OCI-LY7 (cell line): Measurements from ENCODE around the gene PPRC1. TPM values are rescaled to one million over a fixed set of nuclear protein-coding genes. Genes with fewer than 3 reads are reported as not detected.

Source experiments
- BruUV-seq: library from RNA; stranded (reverse); fragments of 400-500 nt; replicated peaks from 2 replicates; lab custom pipeline; 2021; lab: Mats Ljungman, UMichigan
- CTCF ChIA-PET: fragments of 300-600 bp; sonication (Branson Sonifier 250); formaldehyde crosslinking; loops from one replicate; lab custom pipeline; 2022; ENCODE audit warnings: antibody characterized with exemption; ENCODE audit not compliant: unreplicated experiment; lab: Charles Lee
- POLR2A ChIA-PET: fragments of 300-600 bp; sonication (Branson Sonifier 250); formaldehyde crosslinking; loops from one replicate; lab custom pipeline; 2022; ENCODE audit warnings: antibody characterized with exemption; lab: Charles Lee
- DNase-seq: peaks from one replicate; pipeline ENCODE4 v3.0.0-alpha.2; 2015; ENCODE audit warnings: low spot score
- H2AFZ ChIP-seq: fragments of 200-600 bp; sonication (generic), shearing (Covaris generic); 2 replicates; pipeline ENCODE4 v1.6.1; 2014; ENCODE audit warnings: mild to moderate bottlenecking, antibody characterized with exemption, low read length, moderate library complexity
- H3K27ac ChIP-seq: fragments of 200-600 bp; sonication (generic); 2 replicates; pipeline ENCODE4 v1.5.1; 2014; ENCODE audit warnings: mixed run types, low read depth, mild to moderate bottlenecking, moderate library complexity, low read length, inconsistent platforms; ENCODE audit not compliant: poor library complexity, severe bottlenecking
- H3K36me3 ChIP-seq: fragments of 200-600 bp; sonication (generic); 2 replicates; pipeline ENCODE4 v1.6.1; 2014; ENCODE audit warnings: mild to moderate bottlenecking, antibody characterized with exemption, low read length, moderate library complexity, mixed read lengths; ENCODE audit not compliant: insufficient read depth
- H3K4me1 ChIP-seq: fragments of 200-600 bp; sonication (generic); 2 replicates; pipeline ENCODE4 v1.5.1; 2014; ENCODE audit warnings: mild to moderate bottlenecking, low read length; ENCODE audit not compliant: insufficient read depth, poor library complexity, severe bottlenecking
- H3K4me2 ChIP-seq: fragments of 200-600 bp; sonication (generic); 2 replicates; pipeline ENCODE4 v1.6.1; 2014; ENCODE audit warnings: mild to moderate bottlenecking, low read length
- H3K4me3 ChIP-seq: fragments of 200-600 bp; sonication (generic); 2 replicates; pipeline ENCODE4 v1.5.1; 2014; ENCODE audit warnings: mild to moderate bottlenecking, low read depth, low read length; ENCODE audit not compliant: poor library complexity, severe bottlenecking
- H3K79me2 ChIP-seq: fragments of 200-600 bp; sonication (generic); 2 replicates; pipeline ENCODE4 v1.6.1; 2016; ENCODE audit warnings: low read depth, mild to moderate bottlenecking, low read length, moderate library complexity, mixed read lengths; ENCODE audit not compliant: insufficient read depth
- H3K9me2 ChIP-seq: fragments of 200-600 bp; sonication (generic); 2 replicates; pipeline ENCODE4 v1.6.1; 2016; ENCODE audit warnings: mild to moderate bottlenecking, low read length, mixed read lengths; ENCODE audit not compliant: insufficient read depth
- H3K9me3 ChIP-seq: fragments of 200-600 bp; sonication (generic); 2 replicates; pipeline ENCODE4 v1.6.1; 2014; ENCODE audit warnings: mild to moderate bottlenecking, mixed run types, low read length, mixed read lengths
- H4K20me1 ChIP-seq: fragments of 200-600 bp; sonication (generic); 2 replicates; pipeline ENCODE4 v1.6.1; 2014; ENCODE audit warnings: mild to moderate bottlenecking, antibody characterized with exemption, low read length, moderate library complexity, mixed read lengths; ENCODE audit not compliant: insufficient read depth
- CTCF ChIP-seq: fragments of 200-600 bp; sonication (generic); conservative IDR thresholded peaks from 2 replicates; pipeline ENCODE4 v1.5.1; 2014; ENCODE audit warnings: mild to moderate bottlenecking, antibody characterized with exemption, low read length, moderate library complexity, mixed read lengths
- EZH2phosphoT487 ChIP-seq: fragments of 200-600 bp; sonication (generic); IDR thresholded peaks from 2 replicates; pipeline ENCODE4 v1.6.1; 2018; ENCODE audit warnings: low read depth, borderline replicate concordance, mild to moderate bottlenecking, mixed run types, antibody characterized with exemption, low read length, moderate library complexity, mixed read lengths
- intact Hi-C: fragments of 100-400 bp; cut with micrococcal nuclease; formaldehyde crosslinking; loops from one replicate; pipeline ENCODE4 v1.10.0; 2022; ENCODE audit not compliant: unreplicated experiment
- total RNA-seq, 2 experiments: library from RNA; depleted of rRNA in 1 of 2; stranded (reverse); fragments of >200 nt in 1 of 2; shearing (Covaris generic) in 1 of 2; gene quantifications; 2 replicates each; pipeline ENCODE4 v1.2.3, GENCODE V29; 2014 to 2022

Gene PPRC1
- total RNA-seq, 2 experiments from 2014 or later, result 47.1 to 77.2 TPM

GRCh38 chr10:102112210-102112817 lies 20.5 kb upstream of the PPRC1 start:
- Histone ChIP-seq H3K79me2 (peaks cover 52% of the 10 kb centered on the region), H3K4me1 (peaks cover 45% of the 10 kb centered on the region), H3K4me2 (peak overlapping the region; percentile 79; the same call in 1 of the 2 replicates), H4K20me1 (peaks cover 20% of the 10 kb centered on the region), H3K27ac (no peak overlapping the region), H3K36me3 (peaks cover 46% of the 10 kb centered on the region), H3K4me3 (no peak overlapping the region), H3K9me2 (no peaks in the 10 kb centered on the region), H2AFZ (no peak overlapping the region), H3K9me3 (no peaks in the 10 kb centered on the region)
- ChIA-PET CTCF (no interaction called here), POLR2A (interaction anchor here (0.6 kb wide), 1 partner anchor 29 kb away, joined by 3 read pairs; no protein-coding TSS in a partner anchor)
- DNase-seq, result no peak
- TF ChIP-seq EZH2phosphoT487 (no peak), CTCF (peak; percentile 65)
- BruUV-seq, result no TSS peak
- intact Hi-C loops, result loop anchor here (10.0 kb wide), 1 partner anchor 602 kb away; the partner anchor contains the start of genes ARL3 and SFXN2

- TF ChIP-seq CTCF (no peak), EZH2phosphoT487 (no peak)
- no TSS peak for BruUV-seq
- H3K9me2 ChIP-seq, result no peaks in the 10 kb centered on the region
- CTCF ChIA-PET, result interaction anchor here (0.5 to 0.6 kb wide), 2 partner anchors 239 to 262 kb away, joined by 3 read pairs; no protein-coding TSS in a partner anchor
- peaks cover 20% of the 10 kb centered on the region for H4K20me1 ChIP-seq
- peaks cover 56% of the 10 kb centered on the region for H3K4me1 ChIP-seq
- intact Hi-C loops, result loop anchor here (10.0 kb wide), 1 partner anchor 601 kb away; the partner anchor contains the start of genes ARL3 and SFXN2
- peaks cover 36% of the 10 kb centered on the region for H3K36me3 ChIP-seq
- peaks cover 63% of the 10 kb centered on the region for H3K79me2 ChIP-seq
- no peak overlapping the region for H3K27ac ChIP-seq
- H3K9me3 ChIP-seq, result no peaks in the 10 kb centered on the region
- peak overlapping the region; percentile 87 for H3K4me3 ChIP-seq
- DNase-seq, result no peak
- POLR2A ChIA-PET, result interaction anchor here (0.6 to 1.3 kb wide), 5 partner anchors 9 to 147 kb away, joined by 3 to 4 read pairs (median 3); no protein-coding TSS in a partner anchor
- H2AFZ ChIP-seq, result no peak overlapping the region
- peak overlapping the region; percentile 79 for H3K4me2 ChIP-seq
Measured at GRCh38 chr10:102113261-102113955, 19.4 kb upstream of the PPRC1 start.
